RWPE2 (cell line): Measurements from ENCODE around the gene ZFP1.

Source experiments
- ATAC-seq: fragments of 200-7000 bp; cut with Tn5 transposase; 3 replicates; pipeline ENCODE4 v1.9.1; 2021; ENCODE audit warnings: low read depth
- DNase-seq: peaks from one replicate; pipeline ENCODE4 v3.0.0-alpha.2; 2020; ENCODE audit warnings: low spot score
- H3K27ac ChIP-seq: fragments of 450-650 bp; 2 replicates; pipeline ENCODE4 v1.5.1; 2017; ENCODE audit warnings: mild to moderate bottlenecking; ENCODE audit not compliant: poor library complexity, severe bottlenecking
- H3K27me3 ChIP-seq: fragments of 250-450 bp; sonication (Bioruptor Pico); 2 replicates; pipeline ENCODE4 v1.5.1; 2021; ENCODE audit warnings: mild to moderate bottlenecking, moderate library complexity; ENCODE audit not compliant: insufficient read depth, poor library complexity, severe bottlenecking
- H3K36me3 ChIP-seq: fragments of 250-450 bp; sonication (Bioruptor Pico); 2 replicates; pipeline ENCODE4 v1.5.1; 2020; ENCODE audit warnings: low read depth, mild to moderate bottlenecking, moderate library complexity
- H3K4me1 ChIP-seq: fragments of 250-450 bp; sonication (Bioruptor Pico); 2 replicates; pipeline ENCODE4 v1.5.1; 2021; ENCODE audit warnings: mild to moderate bottlenecking, moderate library complexity; ENCODE audit not compliant: insufficient read depth, poor library complexity, severe bottlenecking
- H3K4me3 ChIP-seq: fragments of 250-450 bp; sonication (Bioruptor Pico); 2 replicates; pipeline ENCODE4 v1.5.1; 2021; ENCODE audit warnings: mild to moderate bottlenecking, moderate library complexity; ENCODE audit not compliant: severe bottlenecking
- H3K9me3 ChIP-seq: fragments of 250-450 bp; sonication (Bioruptor Pico); 2 replicates; pipeline ENCODE4 v1.5.1; 2021; ENCODE audit warnings: mild to moderate bottlenecking, moderate library complexity; ENCODE audit not compliant: severe bottlenecking
- CTCF ChIP-seq: fragments of 450-650 bp; IDR thresholded peaks from one replicate; pipeline ENCODE4 v1.5.1; 2017; ENCODE audit warnings: mild to moderate bottlenecking, moderate library complexity; ENCODE audit not compliant: poor library complexity, severe bottlenecking

Gene ZFP1

GRCh38 chr16:75216127-75216526 lies 67.8 kb downstream of the ZFP1 start:
- DNase-seq (no peak), ATAC-seq (no peak)
- Histone ChIP-seq H3K27ac (no peak overlapping the region), H3K36me3 (no peaks in the 10 kb centered on the region), H3K27me3 (no peaks in the 10 kb centered on the region), H3K4me1 (no peaks in the 10 kb centered on the region), H3K9me3 (no peaks in the 10 kb centered on the region), H3K4me3 (no peak overlapping the region)
- TF ChIP-seq CTCF, result no peak

GRCh38 chr16:75216576-75216975 lies 68.3 kb downstream of the ZFP1 start:
- H3K27me3 ChIP-seq, result no peaks in the 10 kb centered on the region
- no peaks in the 10 kb centered on the region for H3K36me3 ChIP-seq
- H3K9me3 ChIP-seq, result no peaks in the 10 kb centered on the region
- no peak overlapping the region for H3K27ac ChIP-seq
- H3K4me1 ChIP-seq, result no peaks in the 10 kb centered on the region
- ATAC-seq, result no peak
- no peak for TF ChIP-seq CTCF
- no peak for DNase-seq
- H3K4me3 ChIP-seq, result no peak overlapping the region

GRCh38 chr16:75217389-75217851 lies 69.1 kb downstream of the ZFP1 start:
- H3K27me3 ChIP-seq, result no peaks in the 10 kb centered on the region
- no peaks in the 10 kb centered on the region for H3K9me3 ChIP-seq
- no peak for TF ChIP-seq CTCF
- no peak overlapping the region for H3K27ac ChIP-seq
- no peak overlapping the region for H3K4me3 ChIP-seq
- no peak for DNase-seq
- H3K4me1 ChIP-seq, result no peaks in the 10 kb centered on the region
- H3K36me3 ChIP-seq, result no peaks in the 10 kb centered on the region
- ATAC-seq, result no peak

GRCh38 chr16:75218256-75219076 lies 70.1 kb downstream of the ZFP1 start, which contains the start of gene CTRB1:
Gene CTRB1, plus strand, starts transcription at chr16:75218988. Its CDS starts 20 bp downstream, at chr16:75219008.
- Histone ChIP-seq H3K27ac (no peak within 1 kb of the TSS), H3K27me3 (no peaks in the 10 kb centered on the region), H3K4me1 (no peaks in the 10 kb centered on the region), H3K36me3 (no peaks in the 10 kb centered on the region), H3K9me3 (no peaks in the 10 kb centered on the region), H3K4me3 (no peak within 1 kb of the TSS)
- ATAC-seq (no peak), DNase-seq (no peak)
- TF ChIP-seq CTCF, result no peak

- DNase-seq, result no peak
- H3K27ac ChIP-seq, result no peak overlapping the region
Observed at GRCh38 chr16:75219088-75219487, 70.8 kb downstream of the ZFP1 start.

More at GRCh38 chr16:75219088-75219487, 70.8 kb downstream of the ZFP1 start:
- no peaks in the 10 kb centered on the region for H3K36me3 ChIP-seq
- TF ChIP-seq CTCF, result no peak
- no peak overlapping the region for H3K4me3 ChIP-seq
- no peaks in the 10 kb centered on the region for H3K9me3 ChIP-seq
- no peaks in the 10 kb centered on the region for H3K4me1 ChIP-seq
- no peak for ATAC-seq
- no peaks in the 10 kb centered on the region for H3K27me3 ChIP-seq
